Hepatocyte (in vitro differentiated cells): ENCODE data around the gene CLK2. TPM values are rescaled to one million over a fixed set of nuclear protein-coding genes. Genes with fewer than 3 reads are reported as not detected.

Experiments
- DNase-seq: peaks from one replicate; pipeline ENCODE4 v3.0.0-alpha.2; 2016; ENCODE audit warnings: low spot score
- H2AFZ ChIP-seq: fragments of 200-600 bp; sonication (generic); 2 replicates; pipeline ENCODE4 v1.6.0; 2016; ENCODE audit warnings: antibody characterized with exemption, mild to moderate bottlenecking
- H3K27ac ChIP-seq: fragments of 200-600 bp; sonication (generic); 2 replicates; pipeline ENCODE4 v1.5.1; 2016; ENCODE audit warnings: mild to moderate bottlenecking
- H3K27me3 ChIP-seq: fragments of 200-600 bp; sonication (generic); 2 replicates; pipeline ENCODE4 v1.6.1; 2016
- H3K36me3 ChIP-seq: fragments of 200-600 bp; sonication (generic); replicated peaks from 2 replicates; pipeline ENCODE4 v1.5.1; 2016; ENCODE audit warnings: low read depth; ENCODE audit not compliant: insufficient read depth
- H3K4me1 ChIP-seq: fragments of 200-600 bp; sonication (generic); 2 replicates; pipeline ENCODE4 v1.5.1; 2016; ENCODE audit warnings: mild to moderate bottlenecking, moderate library complexity; ENCODE audit not compliant: insufficient read depth
- H3K4me2 ChIP-seq: fragments of 200-600 bp; sonication (generic); 2 replicates; pipeline ENCODE4 v1.6.0; 2016
- H3K4me3 ChIP-seq: fragments of 200-600 bp; sonication (generic); 2 replicates; pipeline ENCODE4 v1.5.1; 2016; ENCODE audit warnings: mild to moderate bottlenecking
- H3K79me2 ChIP-seq: fragments of 200-600 bp; sonication (generic); 2 replicates; pipeline ENCODE4 v1.6.0; 2017; ENCODE audit warnings: mild to moderate bottlenecking
- H3K9me2 ChIP-seq: fragments of 200-600 bp; sonication (generic); replicated peaks from 2 replicates; pipeline ENCODE4 v1.6.0; 2017; ENCODE audit warnings: mild to moderate bottlenecking; ENCODE audit not compliant: insufficient read depth
- H3K9me3 ChIP-seq: fragments of 200-600 bp; sonication (generic); 2 replicates; pipeline ENCODE4 v1.5.1; 2016; ENCODE audit warnings: low read depth, mild to moderate bottlenecking
- H4K20me1 ChIP-seq: fragments of 200-600 bp; sonication (generic); 2 replicates; pipeline ENCODE4 v1.6.0; 2016; ENCODE audit warnings: mild to moderate bottlenecking; ENCODE audit not compliant: insufficient read depth, poor library complexity, severe bottlenecking
- CTCF ChIP-seq: fragments of 200-600 bp; sonication (generic); IDR thresholded peaks from 2 replicates; pipeline ENCODE4 v1.5.1; 2016; ENCODE audit warnings: antibody characterized with exemption, mild to moderate bottlenecking; ENCODE audit not compliant: poor library complexity
- EZH2 ChIP-seq: fragments of 200-600 bp; sonication (generic); IDR thresholded peaks from 2 replicates; pipeline ENCODE4 v1.6.1; 2016; ENCODE audit warnings: antibody characterized with exemption, mild to moderate bottlenecking, borderline replicate concordance
- EZH2phosphoT487 ChIP-seq: fragments of 200-600 bp; sonication (generic); IDR thresholded peaks from one replicate; pipeline ENCODE4 v1.6.1; 2018; ENCODE audit warnings: antibody characterized with exemption, mild to moderate bottlenecking, low read depth, moderate library complexity; ENCODE audit not compliant: unreplicated experiment, severe bottlenecking
- WGBS: methylation state at CpG from one replicate; pipeline ENCODE4 v1.1.6; 2016; ENCODE audit warnings: low lambda C conversion rate; ENCODE audit errors: missing lambda C conversion rate; 5-methylcytosine and 5-hydroxymethylcytosine counted together
- polyA plus RNA-seq: library from polyadenylated mRNA; unstranded; fragments of >200 nt; fragmentation: Nextera tagmentation; extraction: Ambion mirVana; gene quantifications from 2 replicates; pipeline ENCODE4 v1.2.1, GENCODE V29; 2016
- total RNA-seq: library from RNA; depleted of rRNA; stranded (reverse); fragments of >200 nt; gene quantifications from 2 replicates; pipeline ENCODE4 v1.2.3, GENCODE V29; 2014

Gene CLK2
- total and polyA plus RNA-seq, 2 experiments from 2014 or later, result 18.6 to 48.7 TPM

GRCh38 chr1:155263067-155263466 lies 10.2 kb downstream of the CLK2 start:
- Histone ChIP-seq H3K9me2 (no peaks in the 10 kb centered on the region), H3K4me1 (peaks cover 6% of the 10 kb centered on the region), H2AFZ (no peak overlapping the region), H3K36me3 (no peaks in the 10 kb centered on the region), H4K20me1 (no peaks in the 10 kb centered on the region), H3K27me3 (no peaks in the 10 kb centered on the region), H3K4me3 (no peak overlapping the region), H3K4me2 (no peak overlapping the region), H3K79me2 (peaks cover 25% of the 10 kb centered on the region), H3K9me3 (no peaks in the 10 kb centered on the region), H3K27ac (peak overlapping the region; percentile 44)
- WGBS, result 96% methylated on average over 11 of the region's 11 CpGs
- no peak for DNase-seq
- TF ChIP-seq EZH2phosphoT487 (no peak), EZH2 (no peak), CTCF (no peak)

- WGBS, result 1% methylated on average over 47 of the region's 47 CpGs
- Histone ChIP-seq H4K20me1 (no peaks in the 10 kb centered on the region), H3K4me1 (peaks cover 6% of the 10 kb centered on the region), H2AFZ (peak within 1 kb of the TSS; percentile 20), H3K27me3 (no peaks in the 10 kb centered on the region), H3K4me3 (peak within 1 kb of the TSS; percentile 50), H3K9me2 (no peaks in the 10 kb centered on the region), H3K27ac (peak within 1 kb of the TSS; percentile 54), H3K9me3 (no peaks in the 10 kb centered on the region), H3K36me3 (no peaks in the 10 kb centered on the region), H3K4me2 (peak within 1 kb of the TSS; percentile 98), H3K79me2 (peaks cover 25% of the 10 kb centered on the region)
- peak; percentile 98 for DNase-seq
- TF ChIP-seq CTCF (no peak), EZH2 (no peak), EZH2phosphoT487 (no peak)
These were observed 11.2 kb downstream of the CLK2 start, which contains the start of gene SCAMP3 for GRCh38 chr1:155261852-155262673. Gene SCAMP3 (minus strand): TSS chr1:155262360. CDS start chr1:155262151, 209 bp downstream.

- Histone ChIP-seq H3K9me2 (no peaks in the 10 kb centered on the region), H3K9me3 (no peaks in the 10 kb centered on the region), H3K27ac (peak overlapping the region; percentile 54), H2AFZ (peak overlapping the region; percentile 20), H3K36me3 (no peaks in the 10 kb centered on the region), H3K79me2 (peaks cover 25% of the 10 kb centered on the region), H3K27me3 (no peaks in the 10 kb centered on the region), H3K4me1 (peaks cover 6% of the 10 kb centered on the region), H4K20me1 (no peaks in the 10 kb centered on the region), H3K4me3 (peak overlapping the region; percentile 50), H3K4me2 (peak overlapping the region; percentile 98)
- TF ChIP-seq EZH2 (no peak), EZH2phosphoT487 (no peak), CTCF (no peak)
- under 1% methylated on average over 9 of the region's 9 CpGs for WGBS
- no peak for DNase-seq
These were observed 11.8 kb downstream of the CLK2 start for GRCh38 chr1:155261493-155261851.
